ENCODE data around the gene CDNF.
"Not testable (repeated sequence)": the region's sequence is repeated elsewhere in the genome, so short reads cannot be mapped to it uniquely, and the experiment has no call there.

CDNF gene

GRCh38 chr10:14839305-14839695, 1.5 kb upstream of the CDNF start:
- no peak for DNase-seq (ENCODE audit: low read depth, low spot score)

- DNase-seq (ENCODE audit: low read depth, low spot score), result no peak
These were observed 906 bp upstream of the CDNF start for GRCh38 chr10:14838582-14839304.

GRCh38 chr10:14837003-14837756, 657 bp downstream of the CDNF start:
- DNase-seq (ENCODE audit: low read depth, low spot score), result no peak

GRCh38 chr10:14836208-14836607, 1.6 kb downstream of the CDNF start:
- no peak for DNase-seq (ENCODE audit: low read depth, low spot score)

GRCh38 chr10:14833106-14833505, 4.7 kb downstream of the CDNF start:
- DNase-seq (ENCODE audit: low read depth, low spot score), result no peak

- DNase-seq (ENCODE audit: low read depth, low spot score), result no peak
These were observed 11.6 kb downstream of the CDNF start for GRCh38 chr10:14826076-14826829.

GRCh38 chr10:14823966-14824365, 13.9 kb downstream of the CDNF start:
- DNase-seq (ENCODE audit: low read depth, low spot score), result no peak

GRCh38 chr10:14822879-14823755, 14.7 kb downstream of the CDNF start:
- no peak for DNase-seq (ENCODE audit: low read depth, low spot score)

GRCh38 chr10:14821635-14822375, 16.0 kb downstream of the CDNF start:
- DNase-seq (ENCODE audit: low read depth, low spot score), result no peak

GRCh38 chr10:14820775-14821154, 17.1 kb downstream of the CDNF start:
- no peak for DNase-seq (ENCODE audit: low read depth, low spot score)

- no peak for DNase-seq (ENCODE audit: low read depth, low spot score)
These were observed 17.6 kb downstream of the CDNF start for GRCh38 chr10:14820010-14820774.

GRCh38 chr10:14816717-14817116, 21.1 kb downstream of the CDNF start:
- not testable (repeated sequence) for DNase-seq (ENCODE audit: low read depth, low spot score)

- DNase-seq (ENCODE audit: low read depth, low spot score), result no peak
These were observed 22.2 kb downstream of the CDNF start for GRCh38 chr10:14815681-14816080.

- DNase-seq (ENCODE audit: low read depth, low spot score), result peak; percentile 30
These were observed 25.6 kb downstream of the CDNF start for GRCh38 chr10:14812271-14812670.

GRCh38 chr10:14810969-14811953, 26.6 kb downstream of the CDNF start:
- DNase-seq (ENCODE audit: low read depth, low spot score), result no peak

- DNase-seq (ENCODE audit: low read depth, low spot score), result no peak
These were observed 31.5 kb downstream of the CDNF start for GRCh38 chr10:14806318-14806717.

GRCh38 chr10:14803827-14804226, 34.0 kb downstream of the CDNF start:
- no peak for DNase-seq (ENCODE audit: low read depth, low spot score)

GRCh38 chr10:14801723-14802122, 36.1 kb downstream of the CDNF start:
- DNase-seq (ENCODE audit: low read depth, low spot score), result no peak

- no peak for DNase-seq (ENCODE audit: low read depth, low spot score)
These were observed 37.4 kb downstream of the CDNF start for GRCh38 chr10:14800397-14800796.

All from iPS DF 19.7 (cell line).